LNCaP clone FGC (cell line): ENCODE data around the gene ABHD5.
A peak's percentile ranks its signal among the peaks of the same experiment; 100 is the strongest.

ENCODE experiments used
- DNase-seq: peaks from one replicate; pipeline ENCODE4 v3.0.0-alpha.2; 2011; ENCODE audit warnings: low read depth
- H3K4me3 ChIP-seq: 2 replicates; pipeline ENCODE4 v1.5.1; 2011; ENCODE audit warnings: mild to moderate bottlenecking, low read depth, low read length, control low read depth
- TF ChIP-seq, protein P1 (sequence below): IDR thresholded peaks from 2 replicates; pipeline ENCODE4 v1.5.1; 2012; ENCODE audit warnings: mild to moderate bottlenecking; ENCODE audit not compliant: control insufficient read depth, insufficient read depth; ENCODE audit errors: extremely low read depth

The ABHD5 gene

DNA sequence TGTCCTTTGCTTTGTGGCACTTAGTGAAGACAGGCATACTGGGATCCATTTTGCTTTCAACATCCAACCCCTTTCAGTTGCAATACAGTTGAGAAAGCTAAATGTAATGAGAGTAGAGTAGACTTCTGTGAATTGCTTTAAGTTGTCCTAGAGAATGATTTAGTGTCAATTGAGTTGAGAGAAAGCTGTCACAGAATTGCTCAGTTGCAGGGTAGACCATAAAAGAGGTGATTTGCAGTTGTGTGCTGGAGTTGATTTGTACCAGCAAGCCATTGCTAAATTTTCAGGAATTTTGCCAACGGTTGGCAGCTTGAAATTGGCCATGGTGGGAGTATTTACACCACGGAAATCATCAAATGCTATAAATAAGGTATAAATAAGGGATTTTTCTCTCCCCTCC is 2.2 kb downstream of the ABHD5 start:
- DNase-seq = no peak
- peak overlapping the region; percentile 71; the same call in 1 of the 2 replicates for H3K4me3 ChIP-seq
- TF ChIP-seq, protein P1, sequence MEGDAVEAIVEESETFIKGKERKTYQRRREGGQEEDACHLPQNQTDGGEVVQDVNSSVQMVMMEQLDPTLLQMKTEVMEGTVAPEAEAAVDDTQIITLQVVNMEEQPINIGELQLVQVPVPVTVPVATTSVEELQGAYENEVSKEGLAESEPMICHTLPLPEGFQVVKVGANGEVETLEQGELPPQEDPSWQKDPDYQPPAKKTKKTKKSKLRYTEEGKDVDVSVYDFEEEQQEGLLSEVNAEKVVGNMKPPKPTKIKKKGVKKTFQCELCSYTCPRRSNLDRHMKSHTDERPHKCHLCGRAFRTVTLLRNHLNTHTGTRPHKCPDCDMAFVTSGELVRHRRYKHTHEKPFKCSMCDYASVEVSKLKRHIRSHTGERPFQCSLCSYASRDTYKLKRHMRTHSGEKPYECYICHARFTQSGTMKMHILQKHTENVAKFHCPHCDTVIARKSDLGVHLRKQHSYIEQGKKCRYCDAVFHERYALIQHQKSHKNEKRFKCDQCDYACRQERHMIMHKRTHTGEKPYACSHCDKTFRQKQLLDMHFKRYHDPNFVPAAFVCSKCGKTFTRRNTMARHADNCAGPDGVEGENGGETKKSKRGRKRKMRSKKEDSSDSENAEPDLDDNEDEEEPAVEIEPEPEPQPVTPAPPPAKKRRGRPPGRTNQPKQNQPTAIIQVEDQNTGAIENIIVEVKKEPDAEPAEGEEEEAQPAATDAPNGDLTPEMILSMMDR = no peak

DNA sequence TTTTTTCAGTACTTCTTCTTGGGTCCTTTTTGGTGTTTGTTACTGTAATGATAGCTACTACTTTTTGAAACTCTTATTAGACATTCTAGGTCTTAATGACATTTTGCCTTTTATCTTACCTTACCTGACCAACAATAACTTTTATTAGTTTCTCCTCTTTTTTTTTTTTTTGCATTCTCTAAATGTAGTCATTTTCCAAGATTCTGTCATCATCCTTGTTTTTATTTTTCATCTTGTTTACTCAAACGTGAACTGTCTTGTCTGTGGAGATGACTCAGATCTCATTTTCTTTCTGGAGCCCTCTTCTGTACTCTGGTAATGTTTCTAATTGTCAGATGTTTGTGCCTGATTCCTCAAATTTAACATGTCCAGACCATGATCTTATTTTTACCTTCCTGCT is 2.9 kb downstream of the ABHD5 start:
- H3K4me3 ChIP-seq = no peak overlapping the region
- DNase-seq = no peak
- TF ChIP-seq, protein P1 = no peak

DNA sequence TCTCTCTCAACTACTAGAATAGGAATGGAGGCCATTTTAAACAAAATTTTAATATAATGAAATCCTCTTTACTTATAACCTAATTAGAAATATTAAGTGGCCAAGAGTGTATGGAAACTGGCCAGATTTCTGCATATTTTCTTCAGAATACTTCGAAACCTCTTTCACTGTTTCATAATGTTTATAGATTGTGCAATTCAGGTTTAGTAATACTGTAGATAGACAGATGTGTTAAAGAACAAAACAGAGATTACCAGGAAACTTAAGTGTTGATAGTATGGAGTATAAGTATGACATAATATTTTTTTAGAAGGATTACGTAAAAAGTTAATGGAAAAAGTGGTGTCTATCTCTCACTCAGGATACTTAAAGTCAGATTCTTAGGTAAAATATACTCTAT is 4.7 kb downstream of the ABHD5 start:
- no peak overlapping the region for H3K4me3 ChIP-seq
- TF ChIP-seq, protein P1 = no peak
- DNase-seq = no peak

DNA sequence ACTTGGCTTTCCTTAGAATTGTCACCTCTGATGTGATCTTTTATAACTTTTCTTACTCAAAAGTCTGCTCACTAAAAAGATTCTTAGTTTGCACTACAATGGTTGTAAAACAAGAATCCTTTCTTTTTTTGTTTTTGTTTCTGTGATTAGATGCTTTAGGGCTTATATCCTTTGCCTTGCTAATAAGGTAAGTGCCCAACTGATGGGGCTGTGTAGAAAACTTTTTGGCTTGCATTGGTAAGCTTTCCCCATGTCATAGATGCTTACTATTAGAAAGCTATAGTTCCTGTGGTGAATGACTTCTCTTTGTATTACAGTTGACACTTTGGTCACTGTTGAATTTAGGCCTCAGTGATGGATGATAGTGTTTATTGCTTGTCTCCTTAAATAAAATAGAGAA is 5.1 kb downstream of the ABHD5 start:
- no peak for DNase-seq
- H3K4me3 ChIP-seq = no peak overlapping the region
- TF ChIP-seq, protein P1 = no peak

DNA sequence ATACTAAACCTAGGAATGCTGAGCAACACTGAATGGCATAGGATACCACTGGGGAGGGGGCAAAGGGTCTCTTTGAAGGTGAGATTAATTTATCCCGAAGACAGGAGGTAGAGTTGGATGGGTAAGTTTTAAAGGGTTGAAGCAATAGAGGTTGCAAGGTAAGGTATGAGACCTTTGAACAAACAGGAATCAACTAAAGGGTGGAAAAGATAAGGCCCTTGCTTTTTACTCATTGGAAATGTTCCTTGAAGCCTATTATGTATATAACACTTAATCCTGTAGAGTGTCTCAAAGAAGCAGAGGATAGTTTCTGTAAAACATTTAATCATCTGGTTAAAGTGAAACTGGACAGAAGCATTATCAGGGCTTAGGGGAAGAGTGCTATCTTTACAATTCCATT is 5.7 kb downstream of the ABHD5 start:
- DNase-seq = no peak
- TF ChIP-seq, protein P1 = no peak
- no peak overlapping the region for H3K4me3 ChIP-seq

DNA sequence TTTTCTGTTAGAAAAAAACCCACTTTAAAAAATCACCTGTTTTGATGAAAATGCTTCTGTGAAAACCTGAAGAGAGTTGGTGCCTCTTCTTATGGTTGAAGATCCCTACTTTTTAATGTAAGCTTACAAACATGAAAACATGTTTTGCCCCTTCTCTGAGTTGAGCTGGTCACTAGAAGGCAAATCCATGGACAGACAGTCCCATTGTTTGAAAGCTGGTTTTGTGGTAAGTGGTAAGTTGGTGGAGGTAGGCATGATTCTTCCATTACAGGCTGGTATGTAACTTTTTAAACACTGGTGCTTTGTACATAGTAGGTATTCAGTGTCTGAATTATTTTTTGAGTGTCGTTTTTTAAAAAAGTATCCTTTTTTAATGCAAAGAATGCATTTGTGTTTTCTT is 6.1 kb downstream of the ABHD5 start:
- TF ChIP-seq, protein P1 = no peak
- no peak for DNase-seq
- no peak overlapping the region for H3K4me3 ChIP-seq

DNA sequence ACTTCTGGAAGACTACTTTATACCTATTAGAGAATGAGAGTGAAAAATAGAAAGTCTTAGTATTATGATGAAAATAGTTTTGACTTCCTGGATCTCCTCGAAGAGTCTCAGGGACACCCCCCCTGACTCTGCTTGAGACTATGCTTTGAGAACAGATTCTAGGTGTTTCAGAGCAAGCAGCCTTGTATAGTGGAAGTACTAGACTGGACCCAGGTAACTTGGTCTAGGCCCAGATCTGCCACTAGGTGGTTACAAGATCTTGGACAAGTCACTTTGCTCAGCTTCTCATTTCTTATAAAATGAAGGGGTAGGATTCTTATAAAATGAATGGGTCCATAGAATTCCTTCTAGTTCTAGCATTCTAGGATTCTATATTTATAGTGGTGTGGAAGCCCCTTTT is 9.1 kb downstream of the ABHD5 start:
- no peak overlapping the region for H3K4me3 ChIP-seq
- no peak for DNase-seq
- TF ChIP-seq, protein P1 = peak; percentile 28; the same call in 1 of the 2 replicates
